ENCODE results near the gene CEBPE. TPM values are rescaled to one million over a fixed set of nuclear protein-coding genes. Genes with fewer than 3 reads are reported as not detected.

CEBPE gene
- polyA plus RNA-seq, 1 donor from 2014 or later, result not detected

DNA sequence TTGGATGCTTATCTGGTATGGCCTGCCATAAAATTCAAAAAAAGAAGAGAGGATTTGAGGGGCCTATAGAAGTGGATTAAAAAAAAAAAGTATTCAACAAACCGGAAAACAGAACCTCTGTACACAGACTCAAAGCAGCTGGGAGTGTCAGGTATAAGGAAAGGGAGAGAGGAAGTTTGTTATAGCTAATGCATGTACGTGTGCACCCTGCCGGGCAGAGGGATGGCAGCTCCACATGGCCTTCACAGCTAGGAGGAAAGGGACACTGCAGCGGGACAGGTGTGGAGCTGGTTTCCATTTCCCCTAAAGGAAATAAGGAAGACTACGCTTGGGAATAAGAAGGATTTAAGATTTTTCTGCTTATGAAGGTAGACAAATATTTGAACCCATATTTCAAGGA is 43.0 kb upstream of the CEBPE start:
- H3K27ac ChIP-seq (ENCODE audit: low read length), result no peak overlapping the region
- TF ChIP-seq POLR2AphosphoS5 (IDR thresholded peaks at IDR 0.05), result no peak
- TF ChIP-seq, protein P1, sequence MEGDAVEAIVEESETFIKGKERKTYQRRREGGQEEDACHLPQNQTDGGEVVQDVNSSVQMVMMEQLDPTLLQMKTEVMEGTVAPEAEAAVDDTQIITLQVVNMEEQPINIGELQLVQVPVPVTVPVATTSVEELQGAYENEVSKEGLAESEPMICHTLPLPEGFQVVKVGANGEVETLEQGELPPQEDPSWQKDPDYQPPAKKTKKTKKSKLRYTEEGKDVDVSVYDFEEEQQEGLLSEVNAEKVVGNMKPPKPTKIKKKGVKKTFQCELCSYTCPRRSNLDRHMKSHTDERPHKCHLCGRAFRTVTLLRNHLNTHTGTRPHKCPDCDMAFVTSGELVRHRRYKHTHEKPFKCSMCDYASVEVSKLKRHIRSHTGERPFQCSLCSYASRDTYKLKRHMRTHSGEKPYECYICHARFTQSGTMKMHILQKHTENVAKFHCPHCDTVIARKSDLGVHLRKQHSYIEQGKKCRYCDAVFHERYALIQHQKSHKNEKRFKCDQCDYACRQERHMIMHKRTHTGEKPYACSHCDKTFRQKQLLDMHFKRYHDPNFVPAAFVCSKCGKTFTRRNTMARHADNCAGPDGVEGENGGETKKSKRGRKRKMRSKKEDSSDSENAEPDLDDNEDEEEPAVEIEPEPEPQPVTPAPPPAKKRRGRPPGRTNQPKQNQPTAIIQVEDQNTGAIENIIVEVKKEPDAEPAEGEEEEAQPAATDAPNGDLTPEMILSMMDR (IDR thresholded peaks at IDR 0.05; ENCODE audit: poor library complexity, severe bottlenecking), result no peak
- TF ChIP-seq MXI1 (conservative IDR thresholded peaks at IDR 0.05; ENCODE audit: poor library complexity, severe bottlenecking), result no peak
- no peak for TF ChIP-seq EP300 (conservative IDR thresholded peaks at IDR 0.05; ENCODE audit: poor library complexity, severe bottlenecking)
- TF ChIP-seq, protein P2, sequence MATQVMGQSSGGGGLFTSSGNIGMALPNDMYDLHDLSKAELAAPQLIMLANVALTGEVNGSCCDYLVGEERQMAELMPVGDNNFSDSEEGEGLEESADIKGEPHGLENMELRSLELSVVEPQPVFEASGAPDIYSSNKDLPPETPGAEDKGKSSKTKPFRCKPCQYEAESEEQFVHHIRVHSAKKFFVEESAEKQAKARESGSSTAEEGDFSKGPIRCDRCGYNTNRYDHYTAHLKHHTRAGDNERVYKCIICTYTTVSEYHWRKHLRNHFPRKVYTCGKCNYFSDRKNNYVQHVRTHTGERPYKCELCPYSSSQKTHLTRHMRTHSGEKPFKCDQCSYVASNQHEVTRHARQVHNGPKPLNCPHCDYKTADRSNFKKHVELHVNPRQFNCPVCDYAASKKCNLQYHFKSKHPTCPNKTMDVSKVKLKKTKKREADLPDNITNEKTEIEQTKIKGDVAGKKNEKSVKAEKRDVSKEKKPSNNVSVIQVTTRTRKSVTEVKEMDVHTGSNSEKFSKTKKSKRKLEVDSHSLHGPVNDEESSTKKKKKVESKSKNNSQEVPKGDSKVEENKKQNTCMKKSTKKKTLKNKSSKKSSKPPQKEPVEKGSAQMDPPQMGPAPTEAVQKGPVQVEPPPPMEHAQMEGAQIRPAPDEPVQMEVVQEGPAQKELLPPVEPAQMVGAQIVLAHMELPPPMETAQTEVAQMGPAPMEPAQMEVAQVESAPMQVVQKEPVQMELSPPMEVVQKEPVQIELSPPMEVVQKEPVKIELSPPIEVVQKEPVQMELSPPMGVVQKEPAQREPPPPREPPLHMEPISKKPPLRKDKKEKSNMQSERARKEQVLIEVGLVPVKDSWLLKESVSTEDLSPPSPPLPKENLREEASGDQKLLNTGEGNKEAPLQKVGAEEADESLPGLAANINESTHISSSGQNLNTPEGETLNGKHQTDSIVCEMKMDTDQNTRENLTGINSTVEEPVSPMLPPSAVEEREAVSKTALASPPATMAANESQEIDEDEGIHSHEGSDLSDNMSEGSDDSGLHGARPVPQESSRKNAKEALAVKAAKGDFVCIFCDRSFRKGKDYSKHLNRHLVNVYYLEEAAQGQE (IDR thresholded peaks at IDR 0.05; ENCODE audit: borderline replicate concordance), result no peak
- TF ChIP-seq RAD21 (conservative IDR thresholded peaks at IDR 0.05), result no peak
- no peak for TF ChIP-seq EZH2 (IDR thresholded peaks at IDR 0.05; ENCODE audit: borderline replicate concordance, insufficient read depth, low read length, poor library complexity, severe bottlenecking)
- no peak for TF ChIP-seq TAF1 (IDR thresholded peaks at IDR 0.05; ENCODE audit: low read depth)
- TF ChIP-seq SMC3 (conservative IDR thresholded peaks at IDR 0.05; ENCODE audit: poor library complexity), result no peak

DNA sequence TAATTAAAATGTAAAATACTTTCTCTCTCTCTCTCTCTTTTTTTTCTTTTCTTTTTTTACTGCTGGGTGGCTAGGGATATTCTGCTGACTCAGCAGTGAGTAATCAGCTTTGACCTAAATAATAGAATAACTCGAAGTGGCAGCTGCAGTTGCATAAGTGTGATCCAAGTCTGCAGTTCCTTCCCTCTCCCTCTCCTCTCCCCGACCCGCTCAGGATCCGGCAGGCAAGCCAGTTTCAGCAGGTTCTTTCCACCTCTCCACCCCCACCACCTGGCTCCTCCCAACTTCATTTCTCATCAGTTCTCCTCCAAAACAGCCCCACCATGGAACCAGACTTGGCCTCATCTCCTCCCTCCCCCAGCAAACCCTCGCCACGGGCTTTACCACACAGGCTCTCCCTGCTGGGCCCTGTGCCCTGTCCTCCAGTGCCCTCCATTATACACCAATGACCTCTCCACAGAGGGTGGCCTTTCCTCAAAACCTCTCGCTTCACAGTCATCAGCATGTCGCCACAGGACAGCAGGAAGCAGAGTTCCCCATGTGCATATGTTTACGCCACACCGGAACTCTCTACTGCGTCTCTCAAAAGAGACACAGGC is 42.0 kb upstream of the CEBPE start:
- Histone ChIP-seq H2AFZ (ENCODE audit: low read depth, low read length) (peak overlapping the region; percentile 21), H3K9me3 (ENCODE audit: low read length) (no peaks in the 10 kb centered on the region), H3K27ac (ENCODE audit: low read length) (no peak overlapping the region), H3K9ac (ENCODE audit: low read length) (no peak overlapping the region), H3K36me3 (ENCODE audit: insufficient read depth, low read length) (no peaks in the 10 kb centered on the region), H3K4me2 (ENCODE audit: low read length) (no peak overlapping the region), H3K9me2 (ENCODE audit: insufficient read depth, low read length) (no peaks in the 10 kb centered on the region), H3F3A (ENCODE audit: insufficient read depth, low read length, poor library complexity, severe bottlenecking) (no peaks in the 10 kb centered on the region), H3K4me3 (ENCODE audit: low read length) (no peak overlapping the region), H3K79me2 (replicated peaks; ENCODE audit: insufficient read depth, low read length) (no peaks in the 10 kb centered on the region), H3K27me3 (ENCODE audit: insufficient read depth, low read depth, low read length) (no peaks in the 10 kb centered on the region), H4K20me1 (ENCODE audit: insufficient read depth) (no peaks in the 10 kb centered on the region)
- no peak for TF ChIP-seq RAD21 (conservative IDR thresholded peaks at IDR 0.05)
- TF ChIP-seq MXI1 (conservative IDR thresholded peaks at IDR 0.05; ENCODE audit: poor library complexity, severe bottlenecking), result no peak
- TF ChIP-seq, protein P2 (IDR thresholded peaks at IDR 0.05; ENCODE audit: borderline replicate concordance), result no peak
- no peak for TF ChIP-seq POLR2AphosphoS5 (IDR thresholded peaks at IDR 0.05)
- TF ChIP-seq, protein P1 (IDR thresholded peaks at IDR 0.05; ENCODE audit: poor library complexity, severe bottlenecking), result no peak
- TF ChIP-seq EP300 (conservative IDR thresholded peaks at IDR 0.05; ENCODE audit: poor library complexity, severe bottlenecking), result no peak
- TF ChIP-seq EZH2 (IDR thresholded peaks at IDR 0.05; ENCODE audit: borderline replicate concordance, insufficient read depth, low read length, poor library complexity, severe bottlenecking), result no peak
- TF ChIP-seq SMC3 (conservative IDR thresholded peaks at IDR 0.05; ENCODE audit: poor library complexity), result no peak
- no peak for TF ChIP-seq TAF1 (IDR thresholded peaks at IDR 0.05; ENCODE audit: low read depth)

More for the DNA sequence above, 43.0 kb upstream of the CEBPE start:
- no peak overlapping the region for H2AFZ ChIP-seq (ENCODE audit: low read depth, low read length)
- H3K4me3 ChIP-seq (ENCODE audit: low read length), result no peak overlapping the region
- H3K4me2 ChIP-seq (ENCODE audit: low read length), result no peak overlapping the region
- H3K9me3 ChIP-seq (ENCODE audit: low read length), result no peaks in the 10 kb centered on the region
- no peaks in the 10 kb centered on the region for H3K27me3 ChIP-seq (ENCODE audit: insufficient read depth, low read depth, low read length)
- no peaks in the 10 kb centered on the region for H3K79me2 ChIP-seq (replicated peaks; ENCODE audit: insufficient read depth, low read length)
- H3K36me3 ChIP-seq (ENCODE audit: insufficient read depth, low read length), result no peaks in the 10 kb centered on the region
- no peaks in the 10 kb centered on the region for H3K9me2 ChIP-seq (ENCODE audit: insufficient read depth, low read length)
- H4K20me1 ChIP-seq (ENCODE audit: insufficient read depth), result no peaks in the 10 kb centered on the region
- no peak overlapping the region for H3K9ac ChIP-seq (ENCODE audit: low read length)
- H3F3A ChIP-seq (ENCODE audit: insufficient read depth, low read length, poor library complexity, severe bottlenecking), result no peaks in the 10 kb centered on the region
